Measurements from ENCODE around the gene PARVB.

GRCh38 chr22:44155115-44155514 is 131.0 kb downstream of the PARVB start:
- TF ChIP-seq, protein P1, sequence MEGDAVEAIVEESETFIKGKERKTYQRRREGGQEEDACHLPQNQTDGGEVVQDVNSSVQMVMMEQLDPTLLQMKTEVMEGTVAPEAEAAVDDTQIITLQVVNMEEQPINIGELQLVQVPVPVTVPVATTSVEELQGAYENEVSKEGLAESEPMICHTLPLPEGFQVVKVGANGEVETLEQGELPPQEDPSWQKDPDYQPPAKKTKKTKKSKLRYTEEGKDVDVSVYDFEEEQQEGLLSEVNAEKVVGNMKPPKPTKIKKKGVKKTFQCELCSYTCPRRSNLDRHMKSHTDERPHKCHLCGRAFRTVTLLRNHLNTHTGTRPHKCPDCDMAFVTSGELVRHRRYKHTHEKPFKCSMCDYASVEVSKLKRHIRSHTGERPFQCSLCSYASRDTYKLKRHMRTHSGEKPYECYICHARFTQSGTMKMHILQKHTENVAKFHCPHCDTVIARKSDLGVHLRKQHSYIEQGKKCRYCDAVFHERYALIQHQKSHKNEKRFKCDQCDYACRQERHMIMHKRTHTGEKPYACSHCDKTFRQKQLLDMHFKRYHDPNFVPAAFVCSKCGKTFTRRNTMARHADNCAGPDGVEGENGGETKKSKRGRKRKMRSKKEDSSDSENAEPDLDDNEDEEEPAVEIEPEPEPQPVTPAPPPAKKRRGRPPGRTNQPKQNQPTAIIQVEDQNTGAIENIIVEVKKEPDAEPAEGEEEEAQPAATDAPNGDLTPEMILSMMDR (optimal IDR thresholded peaks at IDR 0.05 in 1 of 3, IDR thresholded peaks at IDR 0.05 in 1 of 3, conservative IDR thresholded peaks at IDR 0.05 in 1 of 3; ENCODE audit: extremely low read depth in 1 of 3, insufficient read depth in 2 of 3, low read length in 3 of 3): no peak
- TF ChIP-seq EZH2 (IDR thresholded peaks at IDR 0.05; ENCODE audit: low read length): no peak
